GM12891 (cell line): ENCODE results near the gene ZNF740.

Source experiments
- POLR2A ChIP-seq: IDR thresholded peaks from 2 replicates; pipeline ENCODE4 v1.6.1; 2011; ENCODE audit warnings: low read depth, low read length, control low read depth
- POLR2AphosphoS5 ChIP-seq: IDR thresholded peaks from 2 replicates; pipeline ENCODE4 v1.6.1; 2011; ENCODE audit warnings: low read depth, low read length, control low read depth
- POU2F2 ChIP-seq: IDR thresholded peaks from 2 replicates; pipeline ENCODE4 v1.6.1; 2011; ENCODE audit warnings: low read depth, mild to moderate bottlenecking, control low read depth, low read length, moderate library complexity
- TAF1 ChIP-seq: IDR thresholded peaks from 2 replicates; pipeline ENCODE4 v1.6.1; 2011; ENCODE audit warnings: low read depth, low read length, control low read depth

DNA sequence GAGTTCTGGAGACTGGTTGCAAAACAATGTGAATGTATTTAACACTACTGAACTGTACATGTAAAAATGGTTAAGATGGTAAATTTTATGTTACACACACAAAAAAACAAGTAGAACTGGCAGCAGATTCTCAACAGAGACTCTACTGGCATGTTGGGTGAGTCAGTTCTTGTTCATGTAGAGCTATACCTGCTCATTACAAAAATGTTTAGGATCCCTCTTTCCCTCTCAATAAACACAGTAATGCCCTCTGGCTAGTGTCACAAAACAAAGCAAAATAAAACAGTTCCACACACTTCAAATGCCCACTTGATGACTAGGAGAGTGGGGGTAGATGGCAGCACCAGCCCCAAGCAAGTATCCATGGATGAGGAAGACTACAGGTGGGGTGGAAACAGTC lies 13.7 kb upstream of the ZNF740 start:
- TF ChIP-seq POLR2AphosphoS5: no peak
- no peak for TF ChIP-seq POLR2A
- no peak for TF ChIP-seq TAF1
- no peak for TF ChIP-seq POU2F2
